GM18508 (cell line): Measurements from ENCODE around the gene TMEM273.
"Not testable (repeated sequence)": the region's sequence is repeated elsewhere in the genome, so short reads cannot be mapped to it uniquely, and the experiment has no call there.

ENCODE experiments used
- ATAC-seq: cut with Tn5 transposase; IDR thresholded peaks from one replicate; pipeline ENCODE4 v1.9.1; 2021; ENCODE audit warnings: moderate number of reproducible peaks; ENCODE audit not compliant: insufficient read depth, unreplicated experiment

Gene TMEM273

DNA sequence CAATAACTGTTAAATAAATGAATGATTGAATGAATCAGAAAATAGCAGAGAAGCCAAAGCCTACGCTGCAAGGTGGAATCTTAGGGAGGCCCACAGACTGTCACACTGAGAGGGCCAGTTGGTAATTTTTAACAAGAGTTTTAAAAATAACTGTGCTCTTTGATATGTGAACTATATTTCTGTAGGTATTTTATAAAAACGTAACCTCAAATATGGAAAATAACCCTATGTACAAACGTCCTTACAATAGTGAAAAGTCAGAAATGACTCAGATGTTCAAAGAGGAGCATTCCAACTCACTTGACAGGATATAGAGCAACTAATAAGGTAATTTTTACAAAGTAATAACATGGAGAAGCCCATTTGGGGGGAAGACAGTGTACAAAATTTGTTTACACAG, 18.9 kb upstream of the TMEM273 start:
- ATAC-seq: peak; percentile 61

DNA sequence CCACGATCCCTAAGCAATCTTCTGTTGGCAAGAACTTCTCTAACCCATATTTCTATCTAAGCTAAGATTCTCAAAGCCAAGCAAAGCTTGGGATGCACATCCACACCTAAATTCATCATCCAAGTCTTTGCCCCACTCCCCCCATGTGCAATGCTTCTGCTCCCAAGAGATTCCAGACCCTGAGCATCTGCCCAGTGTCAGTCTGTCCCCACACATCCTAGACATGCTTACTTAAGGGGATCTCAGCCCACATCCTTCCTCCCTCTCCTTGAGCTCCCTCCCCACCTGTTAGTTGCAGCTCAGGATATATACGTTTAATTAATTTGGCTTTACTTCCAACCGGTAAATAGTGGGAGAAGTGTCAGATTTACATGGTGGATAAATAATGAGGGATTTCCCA, 17.0 kb upstream of the TMEM273 start:
- no peak for ATAC-seq

DNA sequence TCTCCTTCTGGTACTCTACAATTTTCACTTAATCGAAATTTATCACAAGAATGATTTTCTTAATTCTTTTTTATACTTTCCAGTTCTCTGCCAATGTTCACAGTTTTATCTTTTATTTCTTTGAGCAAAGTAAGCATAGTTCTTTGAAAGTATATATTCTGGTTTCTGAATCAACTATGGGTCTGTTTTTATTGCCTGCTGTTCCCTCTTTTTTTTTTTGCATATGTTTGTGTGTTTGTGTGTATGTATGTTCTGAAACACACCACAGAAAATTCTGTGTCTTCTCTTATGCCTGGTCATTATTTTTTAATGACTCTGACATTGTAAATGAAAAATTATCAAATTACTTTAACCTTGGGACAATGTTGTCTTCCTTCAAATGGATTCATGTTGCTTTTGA, 15.9 kb upstream of the TMEM273 start:
- ATAC-seq: no peak

DNA sequence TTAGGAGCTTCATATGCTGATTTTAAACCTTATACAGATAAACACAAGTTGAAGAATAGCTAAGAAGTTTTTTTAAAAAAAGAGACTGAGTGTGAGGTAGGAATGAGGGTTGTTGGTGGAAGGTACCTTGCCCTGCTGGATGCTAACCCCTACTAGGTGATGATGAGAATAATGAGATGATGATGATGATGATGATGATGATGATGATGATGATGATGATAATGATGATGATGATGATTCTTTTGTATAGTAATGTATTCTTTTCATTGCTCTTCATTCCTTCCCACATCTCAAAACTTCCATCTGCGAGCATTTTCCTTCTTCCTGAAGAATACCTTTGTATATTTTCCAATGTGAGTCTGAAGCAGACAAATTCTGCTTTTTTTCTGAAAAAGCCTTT, 14.1 kb upstream of the TMEM273 start:
- ATAC-seq: no peak

DNA sequence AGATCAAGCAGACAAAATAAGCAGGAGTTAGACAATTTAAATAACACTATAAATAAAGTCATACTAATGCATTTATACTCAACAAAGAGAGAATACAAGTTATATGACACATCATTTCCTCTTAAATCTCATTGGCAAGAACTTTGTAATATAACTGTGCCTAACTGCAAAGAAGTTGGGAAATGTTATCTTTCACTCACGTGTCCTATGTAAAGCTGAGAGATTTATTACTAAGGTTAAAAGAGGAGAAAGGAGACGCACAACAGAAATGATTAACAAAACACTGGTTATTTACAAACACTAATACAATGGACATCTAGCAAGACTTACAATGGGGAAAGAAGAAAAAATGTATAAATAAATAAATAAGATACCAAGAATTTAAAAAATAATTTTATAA, 12.7 kb upstream of the TMEM273 start:
- ATAC-seq: no peak

DNA sequence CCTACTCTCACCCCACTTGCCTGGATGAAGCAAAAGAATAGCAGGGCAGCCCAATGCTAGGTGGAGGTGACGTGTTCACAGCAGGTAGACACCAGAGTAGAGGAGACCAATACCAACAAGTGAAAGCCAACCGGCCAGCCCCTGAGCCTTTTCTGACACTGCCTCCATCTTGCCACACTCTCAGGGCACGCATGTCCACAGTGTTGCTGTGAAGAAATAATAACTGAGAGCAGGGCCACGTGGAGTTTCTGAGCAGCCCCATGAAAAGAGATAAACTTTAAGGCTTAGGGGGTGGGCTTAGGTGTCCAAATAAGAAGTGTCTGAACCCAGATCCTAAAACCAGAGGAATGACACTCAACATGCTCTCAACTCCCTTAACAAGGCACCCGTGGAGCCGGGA, 9.0 kb upstream of the TMEM273 start:
- ATAC-seq: no peak

DNA sequence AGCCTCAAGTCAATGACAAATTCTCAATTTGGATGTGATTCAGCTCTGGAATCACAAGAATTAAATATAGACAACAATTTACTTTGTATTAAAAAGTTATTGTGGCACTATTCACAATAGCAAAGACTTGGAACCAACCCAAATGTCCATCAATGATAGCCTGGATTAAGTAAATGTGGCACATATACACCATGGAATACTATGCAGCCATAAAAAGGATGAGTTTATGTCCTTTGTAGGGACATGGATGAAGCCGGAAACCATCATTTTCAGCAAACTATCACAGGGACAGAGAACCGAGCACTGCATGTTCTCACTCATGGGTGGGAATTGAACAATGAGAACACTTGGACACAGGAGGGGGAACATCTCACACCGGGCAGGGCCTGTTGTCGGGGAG, 7.7 kb upstream of the TMEM273 start:
- ATAC-seq: not testable (repeated sequence)

DNA sequence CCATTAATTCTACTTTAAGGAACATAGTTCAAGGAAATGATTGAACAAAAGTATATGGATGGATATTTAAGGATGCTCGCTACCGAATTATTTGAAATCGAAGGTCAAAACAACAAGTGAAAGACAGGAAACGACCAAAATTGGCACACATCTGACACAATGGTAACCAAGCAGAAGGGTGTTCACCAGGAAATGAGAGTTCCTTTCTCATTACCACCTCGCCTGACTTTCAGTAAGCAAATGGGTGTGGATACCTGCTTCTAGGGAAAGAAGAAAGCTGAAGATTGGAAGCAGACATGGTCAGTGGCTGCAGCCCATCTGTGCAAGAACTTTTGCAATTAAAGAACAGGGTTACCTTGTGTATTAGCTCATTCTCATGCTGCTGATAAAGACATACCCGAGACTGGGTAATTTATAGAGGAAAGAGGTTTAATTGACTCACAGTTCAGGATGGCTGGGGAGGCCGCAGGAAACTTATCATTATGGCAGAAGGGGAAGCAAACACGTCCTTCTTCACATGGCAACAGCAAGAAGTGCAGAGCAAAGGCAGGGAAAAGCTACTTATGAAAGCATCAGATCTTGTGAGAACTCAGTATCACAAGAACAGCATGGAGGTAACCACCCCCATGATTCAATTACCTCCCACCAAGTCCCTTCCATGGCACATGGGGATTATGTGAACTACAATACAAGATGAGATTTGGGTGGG, 6.2 kb upstream of the TMEM273 start:
- ATAC-seq: no peak

DNA sequence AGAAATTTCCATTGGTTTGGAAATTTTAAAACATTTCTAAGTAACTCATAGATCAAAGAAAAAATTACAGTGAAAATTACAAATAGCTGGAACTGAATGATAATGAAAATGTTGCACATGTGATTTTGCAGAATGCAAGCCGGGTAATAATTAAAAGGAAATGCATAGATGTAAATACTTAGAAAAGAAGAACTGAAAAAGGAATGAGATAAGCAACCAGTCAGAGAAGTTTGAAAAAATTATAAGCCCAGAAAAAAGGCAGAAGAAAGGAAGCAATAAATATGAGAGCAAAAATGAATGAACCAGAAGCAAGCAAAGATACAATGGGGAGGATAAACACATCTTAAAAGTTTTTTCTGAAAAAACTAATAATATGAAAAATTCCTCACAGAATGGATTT, 3.2 kb upstream of the TMEM273 start:
- no peak for ATAC-seq

DNA sequence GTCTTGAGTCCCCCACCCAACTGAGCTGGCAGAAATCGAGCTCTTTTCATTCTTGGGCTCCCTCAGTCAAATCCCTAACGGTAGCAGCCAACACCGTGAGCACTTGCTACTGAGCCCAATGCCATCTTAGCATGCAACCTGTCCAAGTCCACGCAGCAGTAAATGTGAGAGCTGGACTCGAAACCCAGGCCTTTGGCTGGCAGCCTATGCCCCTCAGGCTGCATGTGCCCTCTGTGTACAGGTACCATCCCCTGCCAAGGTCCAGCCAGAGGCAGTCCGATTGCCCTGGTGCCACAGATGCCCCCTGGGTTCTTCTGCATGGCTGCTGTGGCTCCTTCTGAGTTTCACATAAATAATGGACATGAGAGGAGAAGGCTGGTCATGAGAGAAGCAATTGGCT, 1.2 kb upstream of the TMEM273 start:
- ATAC-seq: no peak

DNA sequence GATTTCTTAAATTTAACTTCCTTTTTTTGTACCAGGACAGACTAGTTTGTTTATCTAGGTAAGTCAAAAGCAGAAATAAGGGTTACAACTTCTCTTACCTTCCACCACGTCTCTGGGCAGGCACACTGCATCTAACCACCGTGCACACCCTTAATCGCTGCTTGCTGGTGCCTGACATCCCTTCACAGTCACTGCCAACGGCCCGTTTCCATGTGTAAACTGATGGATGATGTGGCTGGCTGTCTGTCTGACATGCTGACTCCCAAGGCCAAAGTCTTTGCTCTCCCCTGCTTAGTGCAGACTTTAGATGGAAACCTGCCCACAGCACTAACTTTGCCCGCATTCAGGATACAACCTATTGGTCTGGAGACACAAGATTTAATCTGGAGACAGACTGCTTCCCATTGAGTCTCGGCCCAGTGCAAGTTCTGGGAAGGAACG, 1.1 kb downstream of the TMEM273 start:
- ATAC-seq: no peak

DNA sequence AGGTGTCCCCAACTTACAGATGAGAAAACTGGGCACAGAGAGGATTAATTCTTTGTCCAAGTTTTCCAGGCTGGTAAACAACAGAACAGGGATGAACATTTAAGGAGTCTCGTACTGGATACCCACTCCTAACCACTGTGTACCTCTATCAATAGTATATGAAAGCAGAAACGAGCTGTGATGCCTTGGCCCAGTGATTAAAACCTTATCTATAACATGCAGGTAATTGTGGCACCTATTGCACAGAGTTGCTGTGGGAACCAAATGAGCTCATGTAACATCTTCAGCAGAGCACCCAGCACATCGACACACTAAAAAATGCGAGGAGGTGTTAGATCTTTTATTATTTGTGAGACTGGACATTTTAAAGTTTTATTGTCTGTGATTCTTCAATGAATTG, 1.6 kb downstream of the TMEM273 start:
- ATAC-seq: no peak

DNA sequence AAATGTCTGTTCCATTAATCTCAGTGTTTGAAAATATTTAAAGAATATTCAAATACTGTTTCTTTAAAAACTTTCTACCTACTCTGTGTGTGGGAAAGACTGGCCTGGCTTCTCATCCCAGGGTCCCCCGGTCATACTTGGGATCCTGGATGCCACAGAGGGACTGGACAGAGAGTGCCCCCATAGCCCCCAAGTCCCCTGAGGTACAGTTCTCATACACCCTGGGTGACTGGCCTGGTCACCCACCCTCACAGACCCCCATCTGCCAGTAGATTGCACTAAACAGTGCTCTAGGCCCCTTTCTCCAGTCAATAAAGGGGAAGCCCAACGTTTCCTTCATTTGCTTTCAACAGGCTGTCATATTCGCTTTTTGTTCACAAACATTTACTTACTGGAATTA, 3.0 kb downstream of the TMEM273 start:
- ATAC-seq: no peak

DNA sequence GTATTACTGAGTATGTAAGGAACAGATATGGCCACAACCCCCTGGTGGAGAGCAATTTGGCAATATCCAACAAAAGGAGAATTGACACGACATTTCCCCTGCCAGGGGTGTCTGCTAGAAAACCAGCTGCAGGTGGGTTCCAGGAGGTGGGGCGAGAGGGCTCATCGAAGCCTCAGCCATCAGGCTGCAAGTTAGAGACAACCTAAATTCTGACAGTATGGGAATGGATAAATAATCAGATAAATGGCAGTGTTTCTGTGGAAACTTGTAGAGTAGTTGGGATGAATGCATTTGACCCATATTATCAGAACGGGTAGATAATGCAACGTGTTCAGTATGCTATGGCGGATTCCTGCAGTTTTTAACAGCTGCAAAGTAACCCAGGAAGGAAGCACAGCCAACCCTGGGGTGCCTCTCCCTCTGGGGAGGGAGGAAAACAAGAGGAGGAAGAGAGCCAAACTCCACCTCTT, 3.5 kb downstream of the TMEM273 start:
- no peak for ATAC-seq

DNA sequence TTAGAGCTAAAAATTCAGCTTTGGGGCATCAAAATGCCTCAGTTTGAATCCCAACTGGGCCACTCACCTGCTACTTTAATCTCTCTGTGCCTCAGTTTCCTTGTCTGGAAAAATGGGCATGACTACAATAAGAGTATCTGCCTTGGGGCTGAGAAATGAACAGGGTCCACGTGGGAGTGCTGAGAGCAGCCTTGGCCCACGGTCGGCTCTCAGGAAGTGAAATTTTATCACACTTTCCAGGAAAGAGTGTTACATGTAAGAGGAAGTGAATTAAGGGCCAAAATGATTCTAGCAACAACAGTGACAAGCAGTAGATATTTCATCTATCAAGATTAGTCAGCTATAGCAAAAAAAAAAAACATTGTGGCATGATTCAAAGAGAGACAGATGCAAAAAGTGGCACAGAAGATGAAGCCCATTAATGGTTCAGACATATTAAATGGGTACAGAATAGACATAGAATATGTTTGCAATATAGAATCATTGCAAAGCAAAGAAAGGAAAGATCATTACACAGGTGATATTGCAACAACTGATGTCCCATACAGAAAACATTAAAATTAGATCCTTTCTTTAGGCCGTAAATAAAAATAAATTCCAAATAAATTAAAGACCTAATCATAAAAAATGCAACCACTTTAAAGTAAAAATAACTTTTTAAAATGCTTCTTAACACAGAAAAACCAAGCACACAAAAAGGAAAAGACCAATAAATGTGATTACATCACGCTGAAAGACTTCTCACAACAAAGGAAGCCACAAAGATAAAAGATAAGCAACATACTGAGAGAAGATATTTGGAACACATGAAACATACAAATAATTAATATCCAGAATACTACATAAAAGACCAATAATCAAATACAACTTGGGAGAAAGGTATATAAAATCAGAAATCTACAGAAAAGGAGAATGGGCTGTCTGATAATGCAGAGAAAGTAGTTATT, 4.3 kb downstream of the TMEM273 start:
- ATAC-seq: no peak

DNA sequence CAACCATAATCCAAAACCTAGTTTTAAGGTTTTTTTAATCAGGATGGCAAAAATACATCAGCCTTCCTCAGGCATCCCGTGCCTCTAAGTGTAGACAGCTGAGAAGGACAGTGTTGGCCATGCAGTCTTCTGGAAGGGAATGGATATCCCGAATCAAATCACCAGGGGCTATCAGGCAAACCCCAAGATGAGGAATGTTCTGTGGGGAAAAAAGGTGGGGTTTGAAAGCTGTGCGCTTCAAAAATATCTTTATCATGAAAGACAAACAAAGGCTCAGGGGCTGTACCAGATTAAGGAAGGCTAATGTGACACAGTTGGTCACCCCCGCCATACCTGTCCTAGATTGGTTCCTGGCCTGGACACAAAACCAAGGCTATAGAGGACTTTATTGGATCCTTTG, 5.4 kb downstream of the TMEM273 start:
- ATAC-seq: no peak

DNA sequence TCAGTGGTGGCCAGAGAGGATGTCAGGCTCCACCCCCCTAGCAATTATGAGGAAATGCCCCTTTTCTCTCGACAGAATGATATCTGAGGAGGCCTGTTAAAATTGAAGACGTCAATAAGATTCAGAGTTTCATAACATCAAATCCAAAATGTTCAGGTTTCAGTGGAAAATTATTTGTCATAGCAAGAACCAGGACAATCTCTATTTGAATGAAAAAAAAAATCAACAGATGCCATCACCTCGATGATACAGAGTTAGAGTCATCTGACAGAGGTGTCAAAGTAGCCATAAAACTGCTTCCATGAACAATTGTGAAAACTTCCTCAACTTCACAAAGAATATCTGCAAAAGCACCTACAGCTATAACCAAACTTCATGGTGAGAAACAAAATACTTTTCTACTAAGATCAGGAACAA, 7.7 kb downstream of the TMEM273 start:
- ATAC-seq: no peak

DNA sequence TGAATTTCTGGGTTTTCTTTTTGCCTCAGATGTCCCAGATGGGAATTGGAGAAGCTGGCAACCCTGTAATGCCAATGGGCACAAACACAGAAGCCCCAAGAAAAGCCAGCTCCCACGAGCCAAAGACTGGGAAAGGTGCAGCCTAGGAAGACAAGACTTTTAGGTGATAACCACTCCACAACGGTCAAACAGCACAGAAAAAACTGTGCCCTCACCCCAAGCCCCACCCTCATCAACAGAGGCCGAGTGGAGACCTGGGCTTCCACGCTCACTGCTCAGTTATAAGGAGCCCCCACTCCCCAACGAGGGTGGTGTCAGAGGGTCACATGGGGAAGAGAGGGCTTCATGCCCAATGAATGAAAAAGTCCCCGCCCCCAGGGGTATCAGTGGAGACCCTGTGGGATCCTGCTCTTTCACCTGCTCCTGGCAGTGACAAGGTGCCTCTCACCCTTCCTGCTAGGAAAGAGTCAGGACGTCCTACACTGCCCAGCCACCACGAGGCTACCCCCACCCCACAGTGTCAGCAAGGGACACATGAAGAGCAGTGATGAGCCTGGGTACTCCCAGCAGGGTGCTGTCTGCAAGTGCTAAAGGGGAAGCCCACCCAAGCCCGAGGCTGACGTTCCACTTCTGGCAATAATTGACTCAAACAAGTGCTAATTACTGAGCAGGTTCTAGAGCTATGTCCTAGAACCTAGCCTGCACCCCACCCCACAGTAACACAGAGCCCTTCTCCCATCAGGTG, 8.3 kb downstream of the TMEM273 start:
- ATAC-seq: no peak

DNA sequence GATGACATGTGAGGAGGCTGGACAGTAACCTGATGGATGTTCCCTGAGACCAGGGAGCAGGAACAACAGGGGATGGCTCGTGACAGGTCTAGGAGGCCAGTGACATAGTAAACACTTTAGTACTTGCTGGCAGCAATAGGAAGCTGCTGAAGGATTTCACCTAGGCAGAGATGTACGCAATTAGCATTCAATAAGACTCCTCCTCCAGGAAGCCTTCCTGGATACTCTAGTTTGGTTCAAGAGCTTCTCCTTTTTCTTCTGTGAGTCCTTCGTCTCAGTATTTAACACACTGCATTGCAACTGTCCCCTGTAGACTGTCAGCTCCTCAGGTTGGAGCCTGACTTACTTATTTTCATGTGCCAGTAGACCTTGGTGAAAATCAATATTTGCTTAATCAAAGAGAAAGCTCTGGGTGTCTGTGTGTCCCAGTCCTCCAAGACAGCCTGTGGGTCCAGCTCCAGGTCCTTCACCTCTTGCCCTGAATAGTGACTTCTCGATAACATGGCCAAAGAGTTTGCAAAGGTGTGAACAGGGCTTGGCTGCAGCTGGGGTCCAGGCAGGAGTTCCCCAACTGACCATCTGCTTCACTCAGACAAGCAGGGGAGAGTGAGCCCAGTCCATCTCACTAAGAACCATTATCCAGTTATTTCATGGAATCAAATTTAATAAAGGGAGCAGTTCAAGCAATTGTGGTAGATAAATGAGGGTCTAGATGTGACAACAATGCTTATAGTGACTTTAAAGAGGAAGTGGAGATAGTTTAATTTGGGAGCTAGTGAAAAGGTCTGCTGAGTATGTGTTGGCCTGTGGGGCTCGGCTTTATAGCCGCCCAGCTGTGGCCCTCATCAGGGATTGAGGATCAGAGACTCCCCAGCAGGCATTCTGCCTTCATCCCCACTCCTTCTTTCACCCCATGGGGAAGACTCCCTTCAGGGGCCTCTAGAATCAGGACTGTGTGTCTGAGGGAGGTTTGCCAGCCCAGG, 9.4 kb downstream of the TMEM273 start:
- no peak for ATAC-seq
